Sigmoid colon (tissue), 7 donors: Measurements from ENCODE around the gene PRKN. TPM values are rescaled to one million over a fixed set of nuclear protein-coding genes. Genes with fewer than 3 reads are reported as not detected.

Source experiments
- DNase-seq: peaks from one replicate; pipeline ENCODE4 v3.0.0-alpha.2; 2019
- H3K27ac ChIP-seq, 4 donors: fragments of 200-600 bp; sonication (generic); one replicate each; pipeline ENCODE4 v1.5.1; 2016 to 2019; ENCODE audit warnings: mild to moderate bottlenecking in 1 of 4
- H3K27me3 ChIP-seq, 3 donors: fragments of 200-600 bp; sonication (generic); one replicate each; pipeline ENCODE4 v1.5.1; 2019; ENCODE audit warnings: mild to moderate bottlenecking in 1 of 3
- H3K36me3 ChIP-seq, 4 donors: fragments of 200-600 bp; sonication (generic); one replicate each; pipeline ENCODE4 v1.5.1; 2016 to 2019
- H3K4me1 ChIP-seq, 4 donors: fragments of 200-600 bp; sonication (generic); one replicate each; pipeline ENCODE4 v1.5.1; 2017 to 2019
- H3K4me3 ChIP-seq, 4 donors: fragments of 200-600 bp; sonication (generic); one replicate each; pipeline ENCODE4 v1.5.1; 2017 to 2019; ENCODE audit warnings: mild to moderate bottlenecking in 2 of 4, moderate library complexity in 1 of 4
- H3K9me3 ChIP-seq, 4 donors: fragments of 200-600 bp in 3 of 4; sonication (generic) in 3 of 4; one replicate each; pipeline versions ENCODE4 v1.5.1 to v1.6.1; 2013 to 2019
- CTCF ChIP-seq, 4 experiments: fragments of 450-650 bp in 3 of 4; fragments of 200-600 bp in 1 of 4; IDR thresholded peaks; one replicate each; pipeline ENCODE4 v1.5.1; 2016 to 2019; ENCODE audit warnings: antibody characterized with exemption in 4 of 4, mild to moderate bottlenecking in 3 of 4, moderate library complexity in 2 of 4
- EP300 ChIP-seq, 4 donors: sonication (generic); formaldehyde crosslinking; IDR thresholded peaks; one replicate each; pipeline ENCODE4 v1.6.1; 2017; ENCODE audit warnings: antibody characterized with exemption in 4 of 4
- POLR2A ChIP-seq, 2 donors: fragments of 450-650 bp; IDR thresholded peaks; one replicate each; pipeline ENCODE4 v1.6.1; 2016; ENCODE audit warnings: antibody characterized with exemption in 2 of 2, mild to moderate bottlenecking in 2 of 2, moderate library complexity in 2 of 2
- POLR2AphosphoS5 ChIP-seq, 4 donors: sonication (generic); formaldehyde crosslinking; IDR thresholded peaks; one replicate each; pipeline ENCODE4 v1.6.1; 2017; ENCODE audit warnings: antibody characterized with exemption in 4 of 4
- WGBS, 2 donors: extraction: QIAGEN DNeasy Blood & Tissue Kit; methylation state at CpG; one replicate each; pipeline ENCODE4 v1.1.7; 2013; 5-methylcytosine and 5-hydroxymethylcytosine counted together
- intact Hi-C: fragments of 100-400 bp; cut with DNase I; formaldehyde crosslinking; loops from one replicate; pipeline ENCODE4 v1.15.1; 2023
- polyA plus RNA-seq, 3 donors: library from polyadenylated mRNA; stranded (reverse); fragments of 200-250 nt; gene quantifications; one replicate each; pipeline ENCODE4 v1.2.3, GENCODE V29; 2013
- total RNA-seq, 4 donors: library from RNA; depleted of rRNA; stranded (reverse); fragments of >200 nt; gene quantifications; one replicate each; pipeline ENCODE4 v1.1.0, GENCODE V29; 2016
- donor health status: healthy with polysubstance abuse.
- donor health status: Bipolar disorder and iron deficiency.
- donor health status: healthy.

Gene PRKN
- total and polyA plus RNA-seq, 7 donors: 0.38 to 173 (median 9.7) TPM

- no peaks in the 10 kb centered on the region for H3K27me3 ChIP-seq
- H3K4me3 ChIP-seq: no peak overlapping the region
- WGBS, 2 donors: 93 to 95% methylated on average over 12 of the region's 12 CpGs
- no peak overlapping the region for H3K27ac ChIP-seq
- no peaks in the 10 kb centered on the region for H3K9me3 ChIP-seq
- TF ChIP-seq CTCF (IDR thresholded peaks at IDR 0.05) (no peak), POLR2A (IDR thresholded peaks at IDR 0.05) (no peak)
- no peak for DNase-seq
- no peaks in the 10 kb centered on the region for H3K36me3 ChIP-seq
- intact Hi-C loops: no loop called here
- no peaks in the 10 kb centered on the region for H3K4me1 ChIP-seq
Observed at GRCh38 chr6:161959072-161959471, 768.5 kb downstream of the PRKN start.

DNA sequence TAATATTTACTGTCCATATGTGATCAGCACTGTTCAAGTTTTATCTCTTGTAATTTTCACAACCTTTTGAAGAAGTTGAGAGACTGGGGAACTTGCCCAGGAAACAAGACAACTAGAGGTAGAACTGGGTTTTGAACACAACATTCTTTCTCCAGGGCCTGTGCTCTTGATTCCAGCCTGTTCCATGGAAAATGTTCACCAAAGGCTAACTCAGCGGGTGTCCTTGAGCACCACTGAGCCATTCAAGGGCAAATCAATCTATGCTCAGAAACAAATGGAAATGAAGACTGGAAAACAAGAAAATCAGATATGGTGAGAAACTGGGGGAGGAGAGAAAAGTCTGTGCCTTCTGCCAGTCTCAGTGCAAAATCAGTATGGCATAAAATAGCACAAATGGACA is 771.5 kb downstream of the PRKN start:
- WGBS, 2 donors: 91 to 93% methylated on average over 1 of the region's 1 CpG
- Histone ChIP-seq H3K36me3 (no peaks in the 10 kb centered on the region), H3K4me1 (no peaks in the 10 kb centered on the region), H3K27ac (no peak overlapping the region), H3K4me3 (no peak overlapping the region), H3K9me3 (no peaks in the 10 kb centered on the region), H3K27me3 (no peaks in the 10 kb centered on the region)
- TF ChIP-seq EP300 (IDR thresholded peaks at IDR 0.05) (no peak), CTCF (IDR thresholded peaks at IDR 0.05) (no peak), POLR2AphosphoS5 (IDR thresholded peaks at IDR 0.05) (no peak), POLR2A (IDR thresholded peaks at IDR 0.05) (no peak)
- DNase-seq: no peak
- intact Hi-C loops: no loop called here

- TF ChIP-seq EP300 (IDR thresholded peaks at IDR 0.05): no peak
- TF ChIP-seq CTCF (IDR thresholded peaks at IDR 0.05): no peak
- no peak for TF ChIP-seq POLR2AphosphoS5 (IDR thresholded peaks at IDR 0.05)
- no peak for TF ChIP-seq POLR2A (IDR thresholded peaks at IDR 0.05)
- WGBS, 2 donors: 84 to 88% methylated on average over 5 of the region's 5 CpGs
- no peaks in the 10 kb centered on the region for H3K27me3 ChIP-seq
- H3K4me1 ChIP-seq: no peaks in the 10 kb centered on the region
- H3K36me3 ChIP-seq: no peaks in the 10 kb centered on the region
- DNase-seq: no peak
- H3K27ac ChIP-seq: no peak overlapping the region
- no peaks in the 10 kb centered on the region for H3K9me3 ChIP-seq
- no peak overlapping the region for H3K4me3 ChIP-seq
- intact Hi-C loops: no loop called here
Observed at GRCh38 chr6:161954699-161955276, 772.8 kb downstream of the PRKN start.

- no peak overlapping the region for H3K4me3 ChIP-seq
- no peak overlapping the region for H3K27ac ChIP-seq
- no peaks in the 10 kb centered on the region for H3K4me1 ChIP-seq
- DNase-seq: no peak
- H3K36me3 ChIP-seq: no peaks in the 10 kb centered on the region
- no peak for TF ChIP-seq EP300 (IDR thresholded peaks at IDR 0.05)
- no peak for TF ChIP-seq CTCF (IDR thresholded peaks at IDR 0.05)
- TF ChIP-seq POLR2AphosphoS5 (IDR thresholded peaks at IDR 0.05): no peak
- H3K27me3 ChIP-seq: no peaks in the 10 kb centered on the region
- WGBS, 2 donors: 93% methylated on average over 10 of the region's 10 CpGs
- no peaks in the 10 kb centered on the region for H3K9me3 ChIP-seq
- intact Hi-C loops: no loop called here
Observed at GRCh38 chr6:161954077-161954476, 773.5 kb downstream of the PRKN start.

- intact Hi-C loops: no loop called here
- Histone ChIP-seq H3K4me1 (no peaks in the 10 kb centered on the region), H3K4me3 (no peak overlapping the region), H3K27ac (no peak overlapping the region), H3K27me3 (no peaks in the 10 kb centered on the region), H3K9me3 (no peaks in the 10 kb centered on the region), H3K36me3 (no peaks in the 10 kb centered on the region)
- 86% methylated on average over 2 of the region's 2 CpGs for WGBS, 2 donors
- TF ChIP-seq CTCF (IDR thresholded peaks at IDR 0.05) (no peak), POLR2A (IDR thresholded peaks at IDR 0.05) (no peak), EP300 (IDR thresholded peaks at IDR 0.05) (no peak), POLR2AphosphoS5 (IDR thresholded peaks at IDR 0.05) (no peak)
- no peak for DNase-seq
Observed at GRCh38 chr6:161951126-161951525, 776.4 kb downstream of the PRKN start.
